Measurements from ENCODE around the gene COPS3. TPM values are rescaled to one million over a fixed set of nuclear protein-coding genes. Genes with fewer than 3 reads are reported as not detected.

COPS3 gene
- total and polyA plus RNA-seq, 2 of the 4 experiments (the other 2 are of a cell fraction), result 71.4 to 144 TPM

GRCh38 chr17:17289086-17289485, 8.0 kb upstream of the COPS3 start:
- no peak overlapping the region for H3K4ac ChIP-seq (ENCODE audit: low read depth, low read length)
- no TSS peak for BruUV-seq (replicated peaks)
- intact Hi-C loops (cut with micrococcal nuclease), result no loop called here
- no peak overlapping the region for H2BK5ac ChIP-seq (ENCODE audit: low read depth, low read length, poor library complexity, severe bottlenecking)
- dilution Hi-C loops (cut with HindIII; ENCODE audit: low sequenced_read_pairs, unreplicated experiment), result no loop called here
- ChIA-PET CTCF (interaction anchor here (0.6 kb wide), 1 partner anchor 604 kb away, joined by 4 read pairs; no protein-coding TSS in a partner anchor), POLR2A (ENCODE audit: unreplicated experiment) (no interaction called here)
- in situ Hi-C loops (cut with MboI; ENCODE audit: low sequenced_read_pairs), result no loop called here
- no peak overlapping the region for H2AK9ac ChIP-seq (replicated peaks; ENCODE audit: low read depth, low read length, poor library complexity)
- no peaks in the 10 kb centered on the region for H3K4me1 ChIP-seq (ENCODE audit: control insufficient read depth, insufficient read depth, low read length)
- no peak overlapping the region for H4K8ac ChIP-seq (ENCODE audit: low read depth in 2 of 2, low read length in 2 of 2)
- H3K9me1 ChIP-seq (ENCODE audit: insufficient read depth, low read length), result no peaks in the 10 kb centered on the region
- no peak overlapping the region for H2BK15ac ChIP-seq (ENCODE audit: low read depth, low read length)
- H3K4me2 ChIP-seq (ENCODE audit: low read depth, low read length), result no peak overlapping the region
- no peak overlapping the region for H2BK20ac ChIP-seq (ENCODE audit: low read depth, low read length)
- no peak overlapping the region for H2BK120ac ChIP-seq (ENCODE audit: low read depth, low read length)
- H3K9ac ChIP-seq (ENCODE audit: low read depth, low read length), result no peak overlapping the region
- H3K14ac ChIP-seq (replicated peaks; ENCODE audit: low read depth, low read length), result no peak overlapping the region
- no peaks in the 10 kb centered on the region for H3K79me1 ChIP-seq (ENCODE audit: low read depth in 1 of 2, low read length in 2 of 2)
- H3K56ac ChIP-seq (ENCODE audit: extremely low read depth, insufficient read depth, low read length), result no peak overlapping the region
- no peak overlapping the region for H2AK5ac ChIP-seq (ENCODE audit: low read depth, low read length)
- DNase-seq (no peak), ATAC-seq (ENCODE audit: low read depth) (no peak)
- no peak overlapping the region for H4K91ac ChIP-seq (ENCODE audit: insufficient read depth, low read depth, low read length)
- WGBS, 2 experiments (ENCODE audit: extremely low coverage in 2 of 2, insufficient read length in 1 of 2), result no CpG with 5 or more reads among the region's 4 CpGs
- no peak overlapping the region for H3K4me3 ChIP-seq (ENCODE audit: insufficient read depth, low read depth, low read length)
- H4K5ac ChIP-seq (ENCODE audit: low read depth, low read length), result no peak overlapping the region
- H4K20me1 ChIP-seq (ENCODE audit: insufficient read depth, low read length), result no peaks in the 10 kb centered on the region
- no peak overlapping the region for H3K23ac ChIP-seq (ENCODE audit: low read depth, low read length)
- TF ChIP-seq CEBPB (IDR thresholded peaks at IDR 0.05; ENCODE audit: low read depth, low read length), result peak; percentile 72
- TF ChIP-seq RCOR1 (IDR thresholded peaks at IDR 0.05; ENCODE audit: insufficient replicate concordance, low read length), result no peak
- no peaks in the 10 kb centered on the region for H3K36me3 ChIP-seq (ENCODE audit: control insufficient read depth, insufficient read depth, low read length)
- H3K27me3 ChIP-seq (ENCODE audit: control insufficient read depth, insufficient read depth, low read length), result peaks cover 8% of the 10 kb centered on the region
- no peak overlapping the region for H3K18ac ChIP-seq (ENCODE audit: low read depth, low read length)
- H3K27ac ChIP-seq (ENCODE audit: insufficient read depth, low read length), result no peak overlapping the region
- no peak overlapping the region for H2AFZ ChIP-seq (replicated peaks; ENCODE audit: low read length, poor library complexity)
- no peaks in the 10 kb centered on the region for H3K9me3 ChIP-seq (ENCODE audit: control insufficient read depth, insufficient read depth, low read length)
